ENCODE measurements around the gene INTS4. TPM values are rescaled to one million over a fixed set of nuclear protein-coding genes. Genes with fewer than 3 reads are reported as not detected.

The INTS4 gene
- total and polyA plus RNA-seq, 2 of the 8 experiments (the other 6 are each of a cell fraction or from before 2014, with no cell fraction given), result 27.0 to 31.3 TPM

DNA sequence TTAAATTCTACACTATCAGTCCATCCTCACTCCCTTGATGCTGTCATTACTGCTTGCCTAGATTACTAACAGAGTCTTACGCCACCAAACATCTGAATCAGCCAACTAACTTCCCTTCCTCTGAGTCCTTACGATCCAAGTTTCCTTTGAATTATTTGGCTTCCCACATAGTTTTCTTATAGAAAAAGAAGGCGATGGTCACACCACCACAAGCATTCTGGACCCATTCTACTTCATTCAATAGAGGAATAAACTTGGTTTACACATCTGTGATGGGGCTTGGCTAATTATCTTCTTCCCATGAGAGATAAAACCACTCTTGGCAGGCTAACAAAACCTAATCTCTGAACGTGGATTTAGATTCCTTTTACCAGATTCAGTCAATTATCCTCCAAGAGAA is 35.0 kb downstream of the INTS4 start:
- Histone ChIP-seq H2BK15ac (ENCODE audit: low read length) (no peak overlapping the region), H3K36me3 (ENCODE audit: control insufficient read depth in 2 of 4, insufficient read depth in 4 of 4, low read length in 3 of 4) (peaks cover 0 to 11% (median 5%) of the 10 kb centered on the region in 4 experiments; a peak in 5 of 8 replicates), H4K91ac (replicated peaks; ENCODE audit: insufficient read length, low read length) (no peak overlapping the region), H4K8ac (ENCODE audit: extremely low read depth, insufficient read depth, low read length) (no peak overlapping the region), H3K4ac (replicated peaks; ENCODE audit: insufficient read length, low read depth, low read length) (no peak overlapping the region), H2BK5ac (ENCODE audit: low read depth, low read length) (no peak overlapping the region), H3K27me3 (replicated peaks in 1 of 4; ENCODE audit: control insufficient read depth in 3 of 4, extremely low read depth in 1 of 4, insufficient read depth in 3 of 4, low read length in 3 of 4) (no peaks in the 10 kb centered on the region), H4K20me1 (replicated peaks in 1 of 2; ENCODE audit: control insufficient read depth in 1 of 2, insufficient read depth in 2 of 2, low read length in 2 of 2) (no peaks in the 10 kb centered on the region), H2AK5ac (ENCODE audit: low read depth, low read length) (no peak overlapping the region), H3K4me2 (ENCODE audit: insufficient read depth in 1 of 2, low read depth in 2 of 2, low read length in 2 of 2) (no peak overlapping the region), H3K14ac (ENCODE audit: insufficient read length) (no peak overlapping the region), H3K56ac (replicated peaks; ENCODE audit: insufficient read length, low read depth, low read length) (no peak overlapping the region), H3K23ac (ENCODE audit: insufficient read length) (no peak overlapping the region), H3K79me1 (ENCODE audit: low read depth, low read length) (no peaks in the 10 kb centered on the region), H3K4me1 (replicated peaks in 1 of 4; ENCODE audit: control insufficient read depth in 3 of 4, insufficient read depth in 4 of 4, low read length in 3 of 4) (no peaks in the 10 kb centered on the region), H3K23me2 (ENCODE audit: low read depth, low read length) (no peaks in the 10 kb centered on the region), H3K9ac (replicated peaks in 1 of 4; ENCODE audit: extremely low read depth in 1 of 4, low read depth in 3 of 4, low read length in 3 of 4) (no peak overlapping the region), H4K5ac (ENCODE audit: insufficient read length, low read depth, low read length) (no peak overlapping the region), H3K27ac (ENCODE audit: low read depth, low read length) (no peak overlapping the region), H3K79me2 (ENCODE audit: control insufficient read depth in 1 of 2, insufficient read depth in 2 of 2, low read length in 2 of 2) (no peaks in the 10 kb centered on the region), H3K9me3 (ENCODE audit: insufficient read depth in 2 of 2, low read depth in 1 of 2, low read length in 1 of 2) (no peaks in the 10 kb centered on the region), H3K4me3 (ENCODE audit: extremely low read depth in 1 of 4, insufficient read depth in 2 of 4, low read depth in 3 of 4, low read length in 4 of 4) (no peak overlapping the region), H2BK12ac (ENCODE audit: low read depth, low read length) (no peak overlapping the region), H3K18ac (ENCODE audit: extremely low read depth, low read length) (no peak overlapping the region), H2BK120ac (replicated peaks; ENCODE audit: low read depth, low read length) (no peak overlapping the region), H2BK20ac (ENCODE audit: low read length) (no peak overlapping the region), H2AFZ (ENCODE audit: low read length) (no peak overlapping the region)
- 90% methylated on average over 4 of the region's 4 CpGs; no CpG with 5 or more reads in 1 of the 2 experiments for WGBS, 2 experiments (ENCODE audit: extremely low coverage in 1 of 2, insufficient coverage in 1 of 2, insufficient read length in 1 of 2, insufficient replicate concordance in 2 of 2, low coverage in 1 of 2, low lambda C conversion rate in 2 of 2, missing lambda C conversion rate in 1 of 2)
- no peak for FAIRE-seq
- DNase-seq (ENCODE audit: low read depth in 1 of 2, low spot score in 2 of 2), result no peak
- ChIA-PET CTCF (ENCODE audit: partially characterized antibody) (no interaction called here), POLR2A (ENCODE audit: partially characterized antibody) (no interaction called here)
- TF ChIP-seq CTBP2 (IDR thresholded peaks at IDR 0.05; ENCODE audit: borderline replicate concordance, insufficient read depth, insufficient read length, low read length) (no peak), SP2 (IDR thresholded peaks at IDR 0.05; ENCODE audit: low read length) (no peak), CBX8 (IDR thresholded peaks at IDR 0.05; ENCODE audit: borderline replicate concordance, low read depth, low read length) (no peak), POLR2AphosphoS5 (IDR thresholded peaks at IDR 0.05; ENCODE audit: low read depth, low read length) (no peak), SIRT6 (IDR thresholded peaks at IDR 0.05; ENCODE audit: low read length) (no peak), GTF2F1 (IDR thresholded peaks at IDR 0.05; ENCODE audit: borderline replicate concordance, low read depth, low read length) (no peak), POLR2A (IDR thresholded peaks at IDR 0.05; ENCODE audit: control extremely low read depth in 1 of 2, low read depth in 2 of 2, low read length in 2 of 2) (no peak), YY1 (IDR thresholded peaks at IDR 0.05; ENCODE audit: low read depth, low read length) (no peak), NRF1 (IDR thresholded peaks at IDR 0.05; ENCODE audit: low read depth, low read length) (no peak), RFX5 (IDR thresholded peaks at IDR 0.05; ENCODE audit: borderline replicate concordance, low read depth, low read length) (no peak), RBBP5 (IDR thresholded peaks at IDR 0.05; ENCODE audit: borderline replicate concordance, low read depth, low read length) (no peak), CBX5 (IDR thresholded peaks at IDR 0.05; ENCODE audit: low read depth, low read length) (no peak), NANOG (IDR thresholded peaks at IDR 0.05; ENCODE audit: insufficient read depth, low read depth, low read length, poor library complexity, severe bottlenecking) (no peak)
- TF ChIP-seq, protein P1, sequence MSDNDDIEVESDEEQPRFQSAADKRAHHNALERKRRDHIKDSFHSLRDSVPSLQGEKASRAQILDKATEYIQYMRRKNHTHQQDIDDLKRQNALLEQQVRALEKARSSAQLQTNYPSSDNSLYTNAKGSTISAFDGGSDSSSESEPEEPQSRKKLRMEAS (IDR thresholded peaks at IDR 0.05), result no peak
- TF ChIP-seq, protein P2, sequence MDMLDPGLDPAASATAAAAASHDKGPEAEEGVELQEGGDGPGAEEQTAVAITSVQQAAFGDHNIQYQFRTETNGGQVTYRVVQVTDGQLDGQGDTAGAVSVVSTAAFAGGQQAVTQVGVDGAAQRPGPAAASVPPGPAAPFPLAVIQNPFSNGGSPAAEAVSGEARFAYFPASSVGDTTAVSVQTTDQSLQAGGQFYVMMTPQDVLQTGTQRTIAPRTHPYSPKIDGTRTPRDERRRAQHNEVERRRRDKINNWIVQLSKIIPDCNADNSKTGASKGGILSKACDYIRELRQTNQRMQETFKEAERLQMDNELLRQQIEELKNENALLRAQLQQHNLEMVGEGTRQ (IDR thresholded peaks at IDR 0.05; ENCODE audit: low read length), result no peak
